AG10803 (cell line): ENCODE data around the gene YRDC.

Experiments
- DNase-seq: peaks from one replicate; pipeline ENCODE4 v3.0.0; 2010; ENCODE audit warnings: low read depth
- H3K4me3 ChIP-seq: 2 replicates; pipeline ENCODE4 v1.5.1; 2011; ENCODE audit warnings: mild to moderate bottlenecking, low read length, control low read depth
- TF ChIP-seq, protein P1 (sequence below): conservative IDR thresholded peaks from 2 replicates; pipeline ENCODE4 v1.5.1; 2011; ENCODE audit warnings: mild to moderate bottlenecking, low read length, control low read depth, inconsistent platforms

The YRDC gene

DNA sequence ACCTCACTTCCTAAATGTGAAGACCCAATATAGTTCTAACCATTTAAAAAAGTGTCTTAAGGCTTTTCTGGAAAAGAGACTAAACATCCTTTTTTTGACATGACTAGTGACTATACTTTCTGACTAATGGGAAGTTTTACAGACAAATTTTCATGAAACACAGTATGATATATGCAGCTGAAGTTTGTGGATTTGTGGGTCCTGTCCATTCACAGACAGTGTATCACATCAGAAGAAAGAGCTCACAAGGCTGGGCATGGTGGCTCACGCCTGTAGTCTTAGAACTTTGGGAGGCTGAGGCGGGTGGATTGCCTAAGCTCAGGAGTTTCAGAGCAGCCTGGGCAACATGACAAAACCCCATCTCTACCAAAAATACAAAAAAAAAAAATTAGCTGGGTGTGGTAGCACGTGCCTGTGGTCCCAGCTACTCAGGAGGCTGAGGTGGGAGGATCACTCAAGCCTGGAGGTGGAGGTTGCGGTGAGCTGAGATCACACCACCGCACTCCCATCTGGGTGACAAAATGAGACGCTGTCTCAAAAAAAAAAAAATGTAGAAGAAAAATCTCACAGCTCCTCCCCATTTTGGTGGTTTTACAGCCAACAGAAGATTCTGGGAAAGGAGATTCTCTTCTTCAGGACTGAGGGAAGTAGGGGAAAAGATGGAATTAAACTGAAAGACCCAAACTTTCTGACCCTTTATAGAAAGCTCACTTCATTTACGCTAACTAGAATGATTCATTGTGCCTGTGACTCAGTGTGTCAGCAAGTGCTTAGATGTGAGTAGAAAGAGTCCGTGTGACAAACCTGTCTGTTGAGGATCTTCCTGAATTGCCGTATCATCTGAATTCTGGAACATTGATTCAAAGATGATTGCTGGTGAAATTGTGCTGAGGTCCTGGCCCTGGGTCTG lies 15.2 kb upstream of the YRDC start:
- no peak for DNase-seq
- TF ChIP-seq, protein P1, sequence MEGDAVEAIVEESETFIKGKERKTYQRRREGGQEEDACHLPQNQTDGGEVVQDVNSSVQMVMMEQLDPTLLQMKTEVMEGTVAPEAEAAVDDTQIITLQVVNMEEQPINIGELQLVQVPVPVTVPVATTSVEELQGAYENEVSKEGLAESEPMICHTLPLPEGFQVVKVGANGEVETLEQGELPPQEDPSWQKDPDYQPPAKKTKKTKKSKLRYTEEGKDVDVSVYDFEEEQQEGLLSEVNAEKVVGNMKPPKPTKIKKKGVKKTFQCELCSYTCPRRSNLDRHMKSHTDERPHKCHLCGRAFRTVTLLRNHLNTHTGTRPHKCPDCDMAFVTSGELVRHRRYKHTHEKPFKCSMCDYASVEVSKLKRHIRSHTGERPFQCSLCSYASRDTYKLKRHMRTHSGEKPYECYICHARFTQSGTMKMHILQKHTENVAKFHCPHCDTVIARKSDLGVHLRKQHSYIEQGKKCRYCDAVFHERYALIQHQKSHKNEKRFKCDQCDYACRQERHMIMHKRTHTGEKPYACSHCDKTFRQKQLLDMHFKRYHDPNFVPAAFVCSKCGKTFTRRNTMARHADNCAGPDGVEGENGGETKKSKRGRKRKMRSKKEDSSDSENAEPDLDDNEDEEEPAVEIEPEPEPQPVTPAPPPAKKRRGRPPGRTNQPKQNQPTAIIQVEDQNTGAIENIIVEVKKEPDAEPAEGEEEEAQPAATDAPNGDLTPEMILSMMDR = no peak
- no peak overlapping the region for H3K4me3 ChIP-seq

DNA sequence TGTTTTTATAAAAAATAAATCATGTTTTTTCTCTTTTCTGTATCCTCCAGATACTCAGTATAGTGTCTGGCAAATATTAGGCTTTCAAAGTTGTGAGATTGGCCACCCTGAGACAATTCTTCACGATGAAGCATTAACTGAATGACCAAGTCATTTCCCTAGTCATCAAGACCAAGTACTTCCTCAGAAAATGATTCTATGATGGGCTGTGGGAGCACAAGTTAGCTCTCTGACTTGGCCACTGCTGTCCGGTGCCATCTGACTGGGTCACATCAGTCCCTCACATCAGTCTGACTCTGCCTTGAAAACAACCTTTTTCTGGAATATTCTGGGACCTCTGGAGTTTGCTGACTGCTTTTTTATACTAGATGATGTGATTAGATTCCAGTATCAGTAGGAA lies 13.5 kb upstream of the YRDC start:
- no peak for DNase-seq
- H3K4me3 ChIP-seq = no peak overlapping the region
- TF ChIP-seq, protein P1 = no peak

DNA sequence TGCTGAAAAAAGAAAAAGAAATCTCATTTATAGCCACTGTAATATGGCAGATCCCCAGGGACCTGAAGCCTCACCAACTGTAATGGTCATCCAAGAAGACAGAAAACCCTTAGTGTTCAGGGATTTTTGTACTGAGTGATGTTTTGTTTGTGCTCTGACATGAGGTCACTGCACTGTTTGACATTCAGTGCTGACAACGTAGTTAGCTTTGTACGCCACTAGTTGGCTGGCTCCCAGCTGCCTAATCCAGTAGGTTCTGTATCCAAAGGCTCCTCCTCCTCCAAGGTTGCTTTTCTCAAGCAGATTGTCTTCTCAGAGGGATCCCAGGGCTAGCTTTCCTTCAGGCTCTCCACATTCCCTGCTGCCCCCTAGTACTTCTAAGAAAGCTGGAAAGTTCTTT lies 9.5 kb upstream of the YRDC start:
- DNase-seq = no peak
- TF ChIP-seq, protein P1 = no peak
- no peak overlapping the region for H3K4me3 ChIP-seq

DNA sequence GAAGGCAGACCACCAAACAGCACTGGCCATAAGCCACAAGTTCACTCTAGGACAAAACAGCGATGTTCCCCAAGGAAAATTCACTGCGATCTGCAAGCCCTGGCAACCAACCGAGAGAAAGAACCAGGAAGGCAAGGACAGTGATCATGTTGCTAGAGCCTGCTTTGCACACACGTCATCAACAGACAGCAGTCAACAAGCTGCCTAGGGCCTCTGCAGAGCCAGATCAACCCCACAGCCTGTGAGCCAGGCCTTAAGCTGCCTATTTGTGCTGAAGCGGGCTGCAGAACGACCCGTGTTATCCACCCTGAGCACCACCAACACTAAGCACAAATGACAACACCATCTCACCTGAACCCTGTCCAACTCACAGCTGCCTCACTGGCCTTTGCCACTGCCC lies 6.2 kb upstream of the YRDC start:
- TF ChIP-seq, protein P1 = no peak
- no peak overlapping the region for H3K4me3 ChIP-seq
- no peak for DNase-seq

DNA sequence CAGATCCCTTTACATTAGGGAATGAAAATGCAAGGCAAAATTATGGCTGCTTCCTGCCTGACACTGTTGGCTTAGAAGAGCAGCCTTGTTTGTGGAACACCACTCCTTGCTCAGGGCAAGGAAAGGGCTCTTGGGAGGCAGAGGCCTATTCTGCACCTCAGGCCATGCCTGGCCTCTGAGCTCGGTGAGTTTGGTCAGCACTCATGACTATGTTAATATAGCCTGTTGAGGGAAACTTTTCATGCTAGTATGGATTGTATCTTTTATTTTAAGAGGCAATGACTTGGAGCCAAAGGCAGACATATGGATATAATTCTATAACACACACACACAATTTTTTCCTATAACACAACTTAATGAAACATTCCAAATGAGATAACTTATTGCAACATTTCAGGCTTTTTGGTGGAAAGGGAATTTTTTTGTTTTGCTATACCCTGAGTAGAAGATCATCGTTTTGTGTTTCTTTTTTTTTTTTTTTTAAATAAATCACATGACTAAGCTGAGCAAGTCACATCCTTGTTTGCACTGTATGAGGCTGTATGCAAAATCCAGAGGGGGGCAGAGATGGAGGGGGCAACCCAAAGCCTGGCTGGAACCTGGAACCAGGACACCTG lies 5.6 kb upstream of the YRDC start:
- TF ChIP-seq, protein P1 = no peak
- H3K4me3 ChIP-seq = no peak overlapping the region
- DNase-seq = no peak

DNA sequence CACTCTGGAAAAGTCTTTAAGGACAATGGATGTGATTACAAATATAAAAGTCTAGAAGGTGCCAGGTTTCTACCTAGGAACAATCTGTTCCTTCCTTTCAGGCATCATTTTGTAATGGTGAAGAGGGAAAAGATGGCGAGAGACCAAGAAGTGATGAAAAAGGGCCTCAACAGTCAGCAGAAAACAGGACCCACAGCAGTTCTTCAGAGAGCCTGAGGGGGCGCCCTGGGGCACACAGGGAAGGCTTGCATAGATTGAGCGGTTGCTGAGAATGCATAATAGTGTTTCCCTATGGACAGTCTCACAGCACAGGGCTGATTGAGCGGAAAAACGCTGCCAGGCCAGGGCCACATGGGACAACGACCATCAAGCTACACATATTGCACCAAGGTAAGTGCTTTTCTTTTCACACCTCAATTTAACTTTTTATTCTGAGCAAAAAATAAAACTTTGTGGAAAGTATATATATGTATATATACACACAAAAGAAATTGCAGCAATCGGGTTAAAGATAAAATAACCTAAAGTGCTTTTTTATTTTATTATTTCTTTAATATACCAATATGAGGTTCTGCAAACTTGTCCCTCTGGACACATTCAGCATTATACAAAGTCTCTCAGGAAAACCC lies 3.1 kb upstream of the YRDC start:
- H3K4me3 ChIP-seq = no peak overlapping the region
- peak; percentile 77 for DNase-seq
- TF ChIP-seq, protein P1 = peak; percentile 80

DNA sequence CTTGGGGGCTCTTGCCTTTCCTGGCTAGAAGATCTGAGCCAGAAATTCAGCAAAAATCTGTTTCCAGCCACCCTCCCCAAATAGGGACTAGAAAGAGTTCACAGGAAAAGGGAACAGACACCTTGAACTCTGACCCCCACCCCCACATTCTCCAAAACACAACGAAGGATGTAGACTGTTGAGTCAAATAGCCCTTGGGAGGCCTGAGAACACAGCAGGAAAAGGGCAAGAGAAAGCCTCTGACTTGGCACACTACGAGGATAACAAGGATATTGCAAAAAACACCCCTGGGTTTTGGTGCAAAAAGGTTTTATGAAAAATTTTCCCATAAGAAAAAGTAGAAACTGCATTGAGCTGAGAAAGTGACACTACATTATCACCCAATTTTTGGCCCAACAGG lies 1.9 kb upstream of the YRDC start:
- H3K4me3 ChIP-seq = no peak overlapping the region
- TF ChIP-seq, protein P1 = no peak
- no peak for DNase-seq
